GM21717 (cell line): Measurements from ENCODE around the gene COG3.

ENCODE experiments used
- ATAC-seq: cut with Tn5 transposase; IDR thresholded peaks from one replicate; pipeline ENCODE4 v1.9.1; 2021; ENCODE audit warnings: mild to moderate bottlenecking, moderate library complexity; ENCODE audit not compliant: unreplicated experiment

Gene COG3

GRCh38 chr13:45544520-45544919 lies 79.8 kb downstream of the COG3 start:
- ATAC-seq = no peak

GRCh38 chr13:45545686-45546409 lies 81.1 kb downstream of the COG3 start:
- no peak for ATAC-seq

GRCh38 chr13:45546410-45546765 lies 81.6 kb downstream of the COG3 start:
- ATAC-seq = no peak

GRCh38 chr13:45548281-45548680 lies 83.5 kb downstream of the COG3 start:
- ATAC-seq = no peak

GRCh38 chr13:45554604-45555109 lies 89.9 kb downstream of the COG3 start:
- ATAC-seq = no peak

- ATAC-seq = no peak
Measured at GRCh38 chr13:45564133-45564776, 99.5 kb downstream of the COG3 start.

- no peak for ATAC-seq
Measured at GRCh38 chr13:45565331-45565730, 100.6 kb downstream of the COG3 start.

GRCh38 chr13:45575146-45575829 lies 110.5 kb downstream of the COG3 start:
- no peak for ATAC-seq

GRCh38 chr13:45575830-45576180 lies 111.1 kb downstream of the COG3 start:
- no peak for ATAC-seq

- ATAC-seq = no peak
Measured at GRCh38 chr13:45576466-45576865, 111.7 kb downstream of the COG3 start.

- ATAC-seq = no peak
Measured at GRCh38 chr13:45582408-45583076, 117.8 kb downstream of the COG3 start.

GRCh38 chr13:45584816-45585215 lies 120.1 kb downstream of the COG3 start:
- ATAC-seq = no peak
